Epithelial cell of esophagus (primary cell): ENCODE data around the gene RCL1.

ENCODE experiments used
- DNase-seq: peaks from one replicate; pipeline ENCODE4 v3.0.0; 2010; ENCODE audit warnings: low read depth
- H3K4me3 ChIP-seq: 2 replicates; pipeline ENCODE4 v1.5.1; 2011; ENCODE audit warnings: mild to moderate bottlenecking, low read length, control low read depth
- TF ChIP-seq, protein P1 (sequence below): IDR thresholded peaks from 2 replicates; pipeline ENCODE4 v1.5.1; 2011; ENCODE audit warnings: low read depth, mild to moderate bottlenecking, low read length, control low read depth, inconsistent platforms; ENCODE audit not compliant: insufficient read depth; ENCODE audit errors: missing control alignments

Gene RCL1

DNA sequence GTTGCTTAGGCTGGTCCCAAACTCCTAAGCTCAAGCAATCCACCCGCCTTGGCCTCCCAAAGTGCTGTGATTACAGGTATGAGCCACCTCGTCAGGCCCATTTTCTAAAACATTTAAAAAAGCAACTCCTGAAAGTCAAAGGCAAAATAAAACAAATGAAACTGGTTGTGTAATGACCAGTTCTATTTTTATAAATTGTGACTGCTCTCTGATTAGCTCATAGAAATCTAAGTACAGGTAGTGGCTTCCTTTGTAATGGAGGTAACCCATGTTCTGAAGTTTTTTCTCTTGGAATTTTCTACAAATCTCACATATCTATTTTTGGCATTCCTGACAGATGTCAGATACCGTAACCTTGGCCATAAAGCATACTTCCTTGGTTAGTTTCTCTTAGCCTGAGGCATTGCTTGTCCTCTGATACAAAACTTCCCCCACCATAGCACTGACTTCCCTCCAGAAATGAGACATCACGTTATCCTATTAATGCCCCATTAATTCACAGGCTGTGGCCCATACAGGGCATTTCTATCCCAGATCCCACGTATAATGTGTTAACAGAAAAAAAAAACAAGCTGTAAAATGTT lies 37.6 kb upstream of the RCL1 start:
- DNase-seq = peak; percentile 24
- no peak overlapping the region for H3K4me3 ChIP-seq
- TF ChIP-seq, protein P1, sequence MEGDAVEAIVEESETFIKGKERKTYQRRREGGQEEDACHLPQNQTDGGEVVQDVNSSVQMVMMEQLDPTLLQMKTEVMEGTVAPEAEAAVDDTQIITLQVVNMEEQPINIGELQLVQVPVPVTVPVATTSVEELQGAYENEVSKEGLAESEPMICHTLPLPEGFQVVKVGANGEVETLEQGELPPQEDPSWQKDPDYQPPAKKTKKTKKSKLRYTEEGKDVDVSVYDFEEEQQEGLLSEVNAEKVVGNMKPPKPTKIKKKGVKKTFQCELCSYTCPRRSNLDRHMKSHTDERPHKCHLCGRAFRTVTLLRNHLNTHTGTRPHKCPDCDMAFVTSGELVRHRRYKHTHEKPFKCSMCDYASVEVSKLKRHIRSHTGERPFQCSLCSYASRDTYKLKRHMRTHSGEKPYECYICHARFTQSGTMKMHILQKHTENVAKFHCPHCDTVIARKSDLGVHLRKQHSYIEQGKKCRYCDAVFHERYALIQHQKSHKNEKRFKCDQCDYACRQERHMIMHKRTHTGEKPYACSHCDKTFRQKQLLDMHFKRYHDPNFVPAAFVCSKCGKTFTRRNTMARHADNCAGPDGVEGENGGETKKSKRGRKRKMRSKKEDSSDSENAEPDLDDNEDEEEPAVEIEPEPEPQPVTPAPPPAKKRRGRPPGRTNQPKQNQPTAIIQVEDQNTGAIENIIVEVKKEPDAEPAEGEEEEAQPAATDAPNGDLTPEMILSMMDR = no peak

DNA sequence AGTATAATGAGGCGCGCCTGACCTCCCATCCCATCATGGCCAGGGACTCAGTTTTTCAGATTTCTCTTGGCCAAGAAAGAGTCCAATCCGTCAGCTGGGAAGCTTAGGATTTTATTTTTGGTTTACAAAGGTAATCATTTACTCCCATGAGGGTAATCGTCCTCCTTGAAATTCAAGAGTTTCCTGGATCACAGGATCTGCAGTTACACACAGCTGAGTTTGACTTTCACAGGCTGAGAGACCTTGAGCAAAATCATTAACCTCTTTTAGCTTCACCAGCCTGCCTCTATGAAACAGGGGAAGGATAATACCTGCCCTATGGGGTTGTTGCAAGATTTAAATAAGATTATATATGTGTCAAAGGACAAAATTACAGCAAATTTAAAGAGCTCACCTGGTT lies 36.3 kb upstream of the RCL1 start:
- no peak for DNase-seq
- no peak overlapping the region for H3K4me3 ChIP-seq
- TF ChIP-seq, protein P1 = no peak

DNA sequence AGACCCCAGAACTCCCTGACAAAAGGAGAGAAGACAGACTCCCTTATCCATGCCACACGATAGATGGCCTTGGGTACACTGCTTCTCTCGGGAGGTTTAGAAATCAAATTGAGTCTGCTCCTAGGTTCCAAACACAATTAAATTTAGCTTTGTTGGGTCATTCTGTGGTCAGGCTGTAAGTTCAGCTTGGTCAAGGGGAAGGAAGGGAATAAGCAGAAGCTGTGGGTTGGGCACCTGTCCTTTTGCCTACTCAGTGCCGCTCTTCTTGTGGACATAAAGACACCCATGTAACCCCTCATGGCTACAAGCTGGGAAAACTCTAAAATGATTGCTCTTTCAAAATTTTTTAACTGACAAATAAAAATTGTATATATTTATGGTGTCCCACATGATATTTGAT lies 32.6 kb upstream of the RCL1 start:
- DNase-seq = no peak
- H3K4me3 ChIP-seq = no peak overlapping the region
- TF ChIP-seq, protein P1 = no peak

DNA sequence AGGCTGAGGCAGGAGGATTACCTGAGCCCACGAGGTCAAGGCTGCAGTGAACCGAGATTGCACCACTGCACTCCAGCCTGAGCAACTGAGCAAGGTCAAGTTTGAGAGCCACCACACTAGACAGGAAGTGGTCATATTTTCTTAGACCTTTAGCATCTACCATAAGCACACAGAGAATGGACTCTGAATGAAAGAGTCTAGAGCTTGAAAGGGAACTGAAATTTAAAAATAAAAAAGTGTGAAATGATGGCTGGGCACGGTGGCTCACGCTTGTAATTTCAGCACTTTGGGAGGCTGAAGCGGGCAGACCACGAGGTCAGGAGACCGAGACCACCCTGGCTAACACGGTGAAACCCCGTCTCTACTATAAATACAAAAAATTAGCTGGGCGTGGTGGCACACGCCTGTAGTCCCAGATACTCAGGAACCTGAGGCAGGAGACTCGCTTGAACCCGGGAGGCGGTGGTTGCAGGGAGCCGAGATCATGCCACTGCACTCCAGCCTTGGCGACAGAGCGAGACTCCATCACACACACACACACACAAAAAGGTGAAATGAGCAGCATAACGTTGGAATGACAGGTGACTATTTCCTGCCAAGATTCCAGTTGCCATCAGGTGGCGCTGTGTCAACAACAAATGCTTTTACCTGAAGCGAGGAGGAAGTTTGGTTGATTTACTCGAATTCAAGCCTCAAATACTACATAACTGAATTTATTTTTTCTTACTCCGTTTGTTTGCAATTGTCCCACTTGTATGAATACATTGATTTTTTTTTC lies 30.4 kb upstream of the RCL1 start:
- TF ChIP-seq, protein P1 = peak; percentile 88
- peak; percentile 86 for DNase-seq
- H3K4me3 ChIP-seq = no peak overlapping the region

DNA sequence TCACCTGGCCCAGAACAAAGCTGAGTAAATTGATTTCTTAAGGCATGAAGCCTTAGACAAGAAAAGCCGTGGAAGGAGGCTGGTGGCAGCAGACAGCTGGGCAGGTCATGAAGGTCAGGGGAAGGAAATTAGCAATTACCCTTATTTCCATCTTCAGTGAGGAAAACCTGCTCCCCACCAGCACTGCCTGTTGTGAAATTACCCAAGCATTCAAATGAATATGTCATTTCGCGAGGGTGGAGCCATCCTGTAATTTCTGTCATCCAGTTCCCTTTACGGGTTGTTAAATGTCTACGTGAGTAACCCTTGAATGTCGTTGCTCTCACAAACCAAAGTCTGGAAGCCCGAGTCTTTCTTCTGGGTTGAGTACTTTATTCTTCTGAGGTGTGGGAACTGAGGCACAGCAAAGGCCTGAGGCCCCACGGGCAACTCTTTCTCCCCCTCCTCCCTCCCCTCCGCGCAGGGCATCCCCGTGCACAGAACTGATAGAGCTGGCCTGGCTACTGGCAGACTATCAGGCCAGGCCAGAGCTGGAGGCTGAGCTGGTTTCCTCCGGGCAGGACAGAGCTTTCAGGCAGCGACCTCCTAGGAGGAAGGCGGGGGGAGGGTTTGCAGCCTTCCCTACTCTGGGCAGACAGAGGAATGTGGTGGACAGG lies 29.7 kb upstream of the RCL1 start:
- H3K4me3 ChIP-seq = no peak overlapping the region
- DNase-seq = peak; percentile 35
- TF ChIP-seq, protein P1 = no peak

DNA sequence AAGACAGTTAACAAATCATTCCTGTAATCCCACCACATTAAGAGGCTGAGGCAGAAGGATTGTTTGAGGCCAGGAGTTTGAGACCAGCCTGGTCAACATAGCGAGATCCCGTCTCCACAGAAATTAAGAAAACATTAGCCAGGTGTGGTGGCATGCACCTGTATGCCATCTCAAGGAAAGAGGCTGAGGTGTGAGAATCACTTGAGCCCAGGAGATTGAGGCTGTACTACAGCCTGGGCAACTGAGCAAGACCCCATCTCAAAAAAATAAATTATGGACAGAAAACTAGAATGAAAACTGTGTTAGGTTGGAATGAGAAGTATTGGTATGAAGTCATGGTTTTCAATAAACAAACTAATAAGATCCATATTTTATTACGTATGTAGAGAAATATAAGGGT lies 28.7 kb upstream of the RCL1 start:
- no peak overlapping the region for H3K4me3 ChIP-seq
- TF ChIP-seq, protein P1 = no peak
- no peak for DNase-seq

DNA sequence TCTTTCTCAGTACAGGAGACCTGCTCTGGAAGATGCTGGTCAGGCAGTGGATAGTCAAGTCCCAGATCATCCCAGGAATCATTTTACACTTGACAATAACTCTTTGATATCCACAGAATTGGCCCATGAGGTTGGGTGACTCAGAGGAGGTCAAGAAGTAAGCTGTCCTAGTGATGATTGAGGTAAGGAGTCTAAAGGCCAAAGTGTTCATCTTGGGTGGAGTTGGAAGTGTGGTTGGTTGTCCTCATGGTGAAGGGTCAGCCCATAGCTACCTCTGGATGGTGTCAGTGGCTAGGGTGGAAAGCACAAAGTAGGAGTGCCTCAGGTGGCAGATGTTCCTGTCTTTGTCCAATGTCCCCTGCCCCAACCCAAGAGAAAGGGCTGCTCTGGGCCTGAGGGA lies 24.1 kb upstream of the RCL1 start:
- TF ChIP-seq, protein P1 = no peak
- DNase-seq = no peak
- H3K4me3 ChIP-seq = no peak overlapping the region
